H9 (cell line): ENCODE data around the gene METTL4. TPM values are rescaled to one million over a fixed set of nuclear protein-coding genes. Genes with fewer than 3 reads are reported as not detected.

Source experiments
- DNase-seq: peaks from one replicate; pipeline ENCODE4 v3.0.0-alpha.2; 2017
- H2AFZ ChIP-seq: one replicate; pipeline ENCODE4 v1.6.1; 2013; ENCODE audit warnings: mild to moderate bottlenecking, low read length, control low read depth, moderate library complexity
- H2AK5ac ChIP-seq: 2 replicates; pipeline ENCODE4 v1.6.1; 2013; ENCODE audit warnings: low read length, control low read depth, mixed read lengths; ENCODE audit not compliant: insufficient read length
- H2BK120ac ChIP-seq: one replicate; pipeline ENCODE4 v1.6.1; 2013; ENCODE audit warnings: low read depth, mild to moderate bottlenecking, low read length, control low read depth, inconsistent platforms; ENCODE audit not compliant: poor library complexity, severe bottlenecking
- H2BK12ac ChIP-seq: 2 replicates; pipeline ENCODE4 v1.6.1; 2013; ENCODE audit warnings: low read length, control low read depth, mixed read lengths, low read depth; ENCODE audit not compliant: insufficient read length
- H2BK15ac ChIP-seq: 2 replicates; pipeline ENCODE4 v1.6.1; 2013; ENCODE audit warnings: low read depth, low read length, control low read depth
- H2BK20ac ChIP-seq: one replicate; pipeline ENCODE4 v1.6.1; 2013; ENCODE audit warnings: low read depth, mild to moderate bottlenecking, low read length, control low read depth, inconsistent platforms; ENCODE audit not compliant: poor library complexity, severe bottlenecking
- H2BK5ac ChIP-seq: 2 replicates; pipeline ENCODE4 v1.6.1; 2013; ENCODE audit warnings: low read length, control low read depth, mixed read lengths; ENCODE audit not compliant: insufficient read length
- H3K14ac ChIP-seq: 2 replicates; pipeline ENCODE4 v1.6.1; 2013; ENCODE audit warnings: low read length, control low read depth; ENCODE audit not compliant: insufficient read depth
- H3K18ac ChIP-seq: 2 replicates; pipeline ENCODE4 v1.6.1; 2013; ENCODE audit warnings: low read depth, mild to moderate bottlenecking, mixed read lengths, low read length, control low read depth; ENCODE audit not compliant: insufficient read length
- H3K23ac ChIP-seq: 2 replicates; pipeline ENCODE4 v1.6.1; 2013; ENCODE audit warnings: low read length, control low read depth, mixed read lengths, low read depth; ENCODE audit not compliant: insufficient read length
- H3K23me2 ChIP-seq: 2 replicates; pipeline ENCODE4 v1.6.1; 2013; ENCODE audit warnings: low read depth, mild to moderate bottlenecking, mixed read lengths, low read length, control low read depth; ENCODE audit not compliant: insufficient read length, poor library complexity, severe bottlenecking
- H3K27ac ChIP-seq: 2 replicates; pipeline ENCODE4 v1.5.1; 2013; ENCODE audit warnings: low read length, control low read depth, mixed read lengths, low read depth; ENCODE audit not compliant: insufficient read length
- H3K27me3 ChIP-seq: 2 replicates; pipeline ENCODE4 v1.6.1; 2013; ENCODE audit warnings: low read length, control low read depth, inconsistent platforms; ENCODE audit not compliant: insufficient read depth
- H3K4ac ChIP-seq: 2 replicates; pipeline ENCODE4 v1.6.1; 2013; ENCODE audit warnings: low read depth, mild to moderate bottlenecking, control low read depth, inconsistent platforms, low read length, moderate library complexity
- H3K4me1 ChIP-seq: 2 replicates; pipeline ENCODE4 v1.6.1; 2013; ENCODE audit warnings: low read length, control low read depth, inconsistent platforms; ENCODE audit not compliant: insufficient read depth
- H3K4me2 ChIP-seq: 2 replicates; pipeline ENCODE4 v1.6.1; 2013; ENCODE audit warnings: low read length, control low read depth, mixed read lengths; ENCODE audit not compliant: insufficient read length, insufficient read depth
- H3K56ac ChIP-seq: 2 replicates; pipeline ENCODE4 v1.6.1; 2013; ENCODE audit warnings: low read depth, mild to moderate bottlenecking, mixed read lengths, low read length, control low read depth; ENCODE audit not compliant: insufficient read length
- H3K79me1 ChIP-seq: 2 replicates; pipeline ENCODE4 v1.6.1; 2013; ENCODE audit warnings: low read depth, mild to moderate bottlenecking, moderate library complexity, low read length, control low read depth, inconsistent platforms; ENCODE audit not compliant: insufficient read depth, poor library complexity, severe bottlenecking
- H3K79me2 ChIP-seq: 2 replicates; pipeline ENCODE4 v1.6.1; 2013; ENCODE audit warnings: low read length, control low read depth, inconsistent platforms; ENCODE audit not compliant: insufficient read depth
- H3K9ac ChIP-seq: 2 replicates; pipeline ENCODE4 v1.6.1; 2013; ENCODE audit warnings: low read length, control low read depth, mixed read lengths; ENCODE audit not compliant: insufficient read length; ENCODE audit errors: extremely low read depth
- H3K9me3 ChIP-seq: one replicate; pipeline ENCODE4 v1.6.1; 2013; ENCODE audit warnings: low read depth, low read length, inconsistent platforms; ENCODE audit not compliant: control insufficient read depth
- H3T11ph ChIP-seq: one replicate; pipeline ENCODE4 v1.6.1; 2013; ENCODE audit warnings: mild to moderate bottlenecking, low read length, control low read depth, inconsistent platforms
- H4K20me1 ChIP-seq: one replicate; pipeline ENCODE4 v1.6.1; 2013; ENCODE audit not compliant: control insufficient read depth, insufficient read length, insufficient read depth
- H4K5ac ChIP-seq: 2 replicates; pipeline ENCODE4 v1.6.1; 2013; ENCODE audit warnings: low read depth, mild to moderate bottlenecking, mixed read lengths, low read length, control low read depth; ENCODE audit not compliant: insufficient read length
- H4K8ac ChIP-seq: replicated peaks from 2 replicates; pipeline ENCODE4 v1.6.1; 2013; ENCODE audit warnings: low read length, control low read depth, mixed read lengths, low read depth; ENCODE audit not compliant: insufficient read length
- H4K91ac ChIP-seq: 2 replicates; pipeline ENCODE4 v1.6.1; 2013; ENCODE audit warnings: low read depth, mild to moderate bottlenecking, moderate library complexity, mixed read lengths, low read length, control low read depth; ENCODE audit not compliant: insufficient read length
- H3K27ac Mint-ChIP-seq, 3 experiments: 2 replicates in 2 of 3; 3 replicates in 1 of 3; pipeline ENCODE4 v1.8.0; 2020 to 2021; ENCODE audit warnings: mixed read lengths in 3 of 3, mild to moderate bottlenecking in 1 of 3, moderate library complexity in 1 of 3
- H3K27me3 Mint-ChIP-seq: 2 replicates; pipeline ENCODE4 v1.8.0; 2021; ENCODE audit warnings: low read depth, mild to moderate bottlenecking, moderate library complexity, mixed read lengths
- H3K36me3 Mint-ChIP-seq, 3 experiments: 2 replicates in 2 of 3; 3 replicates in 1 of 3; pipeline ENCODE4 v1.8.0; 2020 to 2021; ENCODE audit warnings: low read depth in 3 of 3, mixed read lengths in 3 of 3; ENCODE audit not compliant: insufficient read depth in 1 of 3
- H3K4me1 Mint-ChIP-seq, 2 experiments: 2 replicates each; pipeline ENCODE4 v1.8.0; 2020; ENCODE audit warnings: mixed read lengths in 2 of 2
- H3K4me3 Mint-ChIP-seq, 2 experiments: 2 replicates in 1 of 2; 3 replicates in 1 of 2; pipeline ENCODE4 v1.8.0; 2020 to 2021; ENCODE audit warnings: mild to moderate bottlenecking in 2 of 2, mixed read lengths in 2 of 2, moderate library complexity in 1 of 2
- H3K9me3 Mint-ChIP-seq, 2 experiments: 2 replicates in 1 of 2; 3 replicates in 1 of 2; pipeline ENCODE4 v1.8.0; 2020; ENCODE audit warnings: mild to moderate bottlenecking in 2 of 2, mixed read lengths in 2 of 2, moderate library complexity in 1 of 2
- CTCF ChIP-seq: fragments of 200-600 bp; sonication (generic); conservative IDR thresholded peaks from 3 replicates; pipeline ENCODE4 v1.8.0; 2021; ENCODE audit warnings: antibody characterized with exemption, mild to moderate bottlenecking
- WGBS: extraction: QIAGEN DNeasy Blood & Tissue Kit; methylation state at CpG from one replicate; pipeline ENCODE4 v1.1.7; 2013; ENCODE audit warnings: missing lambda C conversion rate, low lambda C conversion rate, mixed read lengths; ENCODE audit not compliant: insufficient read length; ENCODE audit errors: extremely low coverage; 5-methylcytosine and 5-hydroxymethylcytosine counted together
- total RNA-seq: library from RNA; stranded (reverse); gene quantifications from 2 replicates; pipeline ENCODE4 v1.2.1, GENCODE V29; 2021

METTL4 gene
- total RNA-seq, 1 experiment from 2014 or later: 14.2 TPM

DNA sequence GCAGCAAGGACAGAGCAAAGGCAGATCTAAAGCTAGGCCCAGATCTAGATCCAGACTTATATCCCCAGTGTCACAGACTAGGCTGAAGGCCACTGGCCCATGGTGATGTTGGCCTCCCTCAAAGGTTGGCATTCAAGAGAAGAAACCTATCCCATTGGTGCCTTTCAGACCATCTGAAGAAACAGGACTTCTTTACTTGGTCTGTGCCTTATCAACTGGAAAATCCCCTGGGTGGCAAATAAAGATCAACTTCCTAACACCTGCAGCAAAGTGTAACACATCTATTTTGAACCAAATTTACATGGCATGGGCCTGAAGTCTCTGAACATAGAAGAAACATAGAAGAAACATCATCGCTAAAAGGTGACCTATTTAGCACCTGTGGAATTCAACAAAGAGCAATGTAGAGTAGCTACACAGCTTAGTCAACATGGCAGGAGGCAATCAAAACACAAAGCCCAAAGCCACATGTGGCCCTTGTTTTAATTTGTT, 35.8 kb downstream of the METTL4 start:
- H2BK12ac ChIP-seq: no peak overlapping the region
- no peak overlapping the region for H3T11ph ChIP-seq
- no peaks in the 10 kb centered on the region for H4K20me1 ChIP-seq
- no peaks in the 10 kb centered on the region for H3K27me3 Mint-ChIP-seq
- H2AFZ ChIP-seq: no peak overlapping the region
- H3K9ac ChIP-seq: no peak overlapping the region
- DNase-seq: no peak
- H3K14ac ChIP-seq: no peak overlapping the region
- H3K18ac ChIP-seq: no peak overlapping the region
- peaks cover 7 to 29% (median 16%) of the 10 kb centered on the region in 3 experiments for H3K36me3 Mint-ChIP-seq
- H4K91ac ChIP-seq: no peak overlapping the region
- no peaks in the 10 kb centered on the region for H3K27me3 ChIP-seq
- H3K79me2 ChIP-seq: no peaks in the 10 kb centered on the region
- H2BK20ac ChIP-seq: no peak overlapping the region
- H3K56ac ChIP-seq: no peak overlapping the region
- no peak overlapping the region for H4K8ac ChIP-seq
- no peak overlapping the region; a peak in 1 of 7 replicates for H3K27ac Mint-ChIP-seq
- H3K23ac ChIP-seq: no peak overlapping the region
- TF ChIP-seq CTCF: no peak
- H3K79me1 ChIP-seq: no peaks in the 10 kb centered on the region
- H3K4me1 Mint-ChIP-seq: peaks cover 5 to 9% of the 10 kb centered on the region in 2 experiments
- no peaks in the 10 kb centered on the region for H3K23me2 ChIP-seq
- no peaks in the 10 kb centered on the region; the same call in 1 of the 2 replicates for H3K4me1 ChIP-seq
- peaks cover 5 to 11% of the 10 kb centered on the region in 2 experiments; a peak in 4 of 5 replicates for H3K9me3 Mint-ChIP-seq
- WGBS: no CpG with 5 or more reads among the region's 1 CpG
- no peak overlapping the region for H2BK120ac ChIP-seq
- H3K9me3 ChIP-seq: no peaks in the 10 kb centered on the region
- H2BK5ac ChIP-seq: no peak overlapping the region
- no peak overlapping the region for H3K4me3 Mint-ChIP-seq
- H3K4ac ChIP-seq: no peak overlapping the region
- no peak overlapping the region for H3K4me2 ChIP-seq
- no peak overlapping the region for H3K27ac ChIP-seq
- H2BK15ac ChIP-seq: no peak overlapping the region
- H2AK5ac ChIP-seq: no peak overlapping the region
- H4K5ac ChIP-seq: no peak overlapping the region
